IMR-90 (cell line): ENCODE measurements around the gene TMPRSS7. TPM values are rescaled to one million over a fixed set of nuclear protein-coding genes. Genes with fewer than 3 reads are reported as not detected.

Experiments used
- ATAC-seq: fragments of 200-7000 bp; cut with Tn5 transposase; 2 replicates; pipeline ENCODE4 v1.9.1; 2020; ENCODE audit warnings: low read depth, mild to moderate bottlenecking, moderate library complexity
- BruUV-seq: library from RNA; stranded (reverse); fragments of 400-500 nt; replicated peaks from 2 replicates; lab custom pipeline; 2021; lab: Mats Ljungman, UMichigan
- CTCF ChIA-PET: fragments of 300-600 bp; formaldehyde crosslinking; extraction: SDS; loops from one replicate; lab custom pipeline; 2021; ENCODE audit warnings: antibody characterized with exemption; lab: Yijun Ruan, JAX
- POLR2A ChIA-PET: fragments of 300-600 bp; sonication (Branson Sonifier 250); formaldehyde crosslinking; loops from one replicate; lab custom pipeline; 2022; ENCODE audit warnings: antibody characterized with exemption; ENCODE audit not compliant: unreplicated experiment; lab: Charles Lee
- DNase-seq: peaks from one replicate; pipeline ENCODE4 v3.0.0; 2013
- H2AFZ ChIP-seq: replicated peaks from 2 replicates; pipeline ENCODE3; 2013; ENCODE audit warnings: low read length, mild to moderate bottlenecking; ENCODE audit not compliant: poor library complexity
- H2AK5ac ChIP-seq: 2 replicates; pipeline ENCODE4 v1.6.1; 2013; ENCODE audit warnings: low read depth, low read length, inconsistent platforms
- H2AK9ac ChIP-seq: replicated peaks from 2 replicates; pipeline ENCODE3; 2013; ENCODE audit warnings: mild to moderate bottlenecking, low read depth, low read length, moderate library complexity; ENCODE audit not compliant: poor library complexity
- H2BK120ac ChIP-seq: 2 replicates; pipeline ENCODE4 v1.6.1; 2013; ENCODE audit warnings: low read depth, low read length, inconsistent platforms
- H2BK15ac ChIP-seq: 3 replicates; pipeline ENCODE4 v1.6.1; 2013; ENCODE audit warnings: low read depth, low read length, inconsistent platforms
- H2BK20ac ChIP-seq: 2 replicates; pipeline ENCODE4 v1.6.1; 2013; ENCODE audit warnings: low read depth, mild to moderate bottlenecking, inconsistent platforms, low read length, moderate library complexity
- H2BK5ac ChIP-seq: 2 replicates; pipeline ENCODE4 v1.6.1; 2013; ENCODE audit warnings: mild to moderate bottlenecking, low read depth, low read length, inconsistent platforms; ENCODE audit not compliant: poor library complexity, severe bottlenecking
- H3K14ac ChIP-seq: replicated peaks from 2 replicates; pipeline ENCODE4 v1.6.1; 2013; ENCODE audit warnings: low read depth, low read length, inconsistent platforms
- H3K18ac ChIP-seq: 2 replicates; pipeline ENCODE4 v1.6.1; 2013; ENCODE audit warnings: low read depth, low read length, control low read depth
- H3K23ac ChIP-seq: 2 replicates; pipeline ENCODE4 v1.6.1; 2013; ENCODE audit warnings: low read depth, low read length, inconsistent platforms
- H3K27ac ChIP-seq: 2 replicates; pipeline ENCODE4 v1.5.1; 2013; ENCODE audit warnings: mild to moderate bottlenecking, control low read depth, low read length; ENCODE audit not compliant: insufficient read depth
- H3K27me3 ChIP-seq: 2 replicates; pipeline ENCODE4 v1.6.1; 2013; ENCODE audit warnings: low read length; ENCODE audit not compliant: control insufficient read depth, insufficient read depth
- H3K36me3 ChIP-seq: 2 replicates; pipeline ENCODE4 v1.6.1; 2013; ENCODE audit warnings: low read length, mixed read lengths; ENCODE audit not compliant: control insufficient read depth, insufficient read depth
- H3K4ac ChIP-seq: 2 replicates; pipeline ENCODE4 v1.6.1; 2013; ENCODE audit warnings: low read depth, low read length, inconsistent platforms
- H3K4me1 ChIP-seq: 2 replicates; pipeline ENCODE4 v1.6.1; 2013; ENCODE audit warnings: low read length, mixed read lengths; ENCODE audit not compliant: control insufficient read depth, insufficient read depth
- H3K4me2 ChIP-seq: 2 replicates; pipeline ENCODE4 v1.6.1; 2013; ENCODE audit warnings: low read depth, mild to moderate bottlenecking, control low read depth, low read length, moderate library complexity
- H3K4me3 ChIP-seq: 2 replicates; pipeline ENCODE4 v1.5.1; 2013; ENCODE audit warnings: low read depth, mild to moderate bottlenecking, control low read depth, low read length, moderate library complexity; ENCODE audit not compliant: insufficient read depth
- H3K56ac ChIP-seq: 2 replicates; pipeline ENCODE4 v1.6.1; 2013; ENCODE audit warnings: low read length, inconsistent platforms; ENCODE audit not compliant: insufficient read depth; ENCODE audit errors: extremely low read depth
- H3K79me1 ChIP-seq, 2 experiments: 2 replicates each; pipeline ENCODE4 v1.6.1; 2013; ENCODE audit warnings: low read length in 2 of 2, inconsistent platforms in 1 of 2, low read depth in 1 of 2
- H3K9ac ChIP-seq: 2 replicates; pipeline ENCODE4 v1.6.1; 2013; ENCODE audit warnings: low read depth, low read length, control low read depth
- H3K9me1 ChIP-seq: 2 replicates; pipeline ENCODE4 v1.6.1; 2013; ENCODE audit warnings: low read length, inconsistent platforms; ENCODE audit not compliant: insufficient read depth
- H3K9me3 ChIP-seq: 2 replicates; pipeline ENCODE4 v1.6.1; 2013; ENCODE audit warnings: low read length; ENCODE audit not compliant: control insufficient read depth, insufficient read depth
- H4K20me1 ChIP-seq: 2 replicates; pipeline ENCODE4 v1.6.1; 2013; ENCODE audit warnings: low read length, inconsistent platforms; ENCODE audit not compliant: insufficient read depth
- H4K5ac ChIP-seq: 2 replicates; pipeline ENCODE4 v1.6.1; 2013; ENCODE audit warnings: mild to moderate bottlenecking, low read depth, low read length, control low read depth
- H4K8ac ChIP-seq, 2 experiments: 2 replicates each; pipeline ENCODE4 v1.6.1; 2013; ENCODE audit warnings: low read depth in 2 of 2, low read length in 2 of 2, control low read depth in 1 of 2, inconsistent platforms in 1 of 2
- H4K91ac ChIP-seq: 2 replicates; pipeline ENCODE4 v1.6.1; 2013; ENCODE audit warnings: low read depth, low read length, inconsistent platforms; ENCODE audit not compliant: insufficient read depth
- CEBPB ChIP-seq: IDR thresholded peaks from 2 replicates; pipeline ENCODE4 v1.6.1; 2012; ENCODE audit warnings: low read depth, low read length, improper control_type of control experiment
- MAZ ChIP-seq: IDR thresholded peaks from 2 replicates; pipeline ENCODE4 v1.6.1; 2012; ENCODE audit warnings: low read depth, mild to moderate bottlenecking, low read length, improper control_type of control experiment, moderate library complexity, borderline replicate concordance
- RFX5 ChIP-seq: IDR thresholded peaks from 2 replicates; pipeline ENCODE4 v1.8.0; 2012; ENCODE audit warnings: low read depth, mild to moderate bottlenecking, low read length, moderate library complexity
- dilution Hi-C: fragments of 300-500 bp; cut with HindIII; formaldehyde crosslinking; loops from one replicate; pipeline ENCODE4 v1.14.3; 2018; ENCODE audit warnings: low sequenced_read_pairs; ENCODE audit not compliant: unreplicated experiment
- in situ Hi-C: fragments of 300-500 bp; cut with MboI; formaldehyde crosslinking; loops from 3 replicates; pipeline ENCODE4 v1.14.3; 2019; ENCODE audit warnings: low sequenced_read_pairs, inconsistent platforms, mixed read lengths
- intact Hi-C: fragments of 100-400 bp; cut with micrococcal nuclease; formaldehyde crosslinking; loops from 2 replicates; pipeline ENCODE4 v1.10.0; 2022
- polyA plus RNA-seq, 3 experiments: library from polyadenylated mRNA; depleted of rRNA; stranded (reverse); fragments of >200 nt; gene quantifications; 2 replicates each; pipeline ENCODE4 v1.2.3, GENCODE V29; 2012; ENCODE audit warnings: low replicate concordance in 1 of 3
- total RNA-seq: library from RNA; depleted of rRNA; stranded (reverse); fragments of >200 nt; gene quantifications from 2 replicates; pipeline ENCODE4 v1.2.3, GENCODE V29; 2012
- TF ChIP-seq, protein P1 (sequence below): conservative IDR thresholded peaks from 2 replicates; pipeline ENCODE4 v1.5.1; 2012; ENCODE audit warnings: mild to moderate bottlenecking, low read depth, low read length, improper control_type of control experiment

TMPRSS7 gene
- total and polyA plus RNA-seq, 2 of the 4 experiments (the other 2 are of a cell fraction): 0.07 TPM; not detected in 1

DNA sequence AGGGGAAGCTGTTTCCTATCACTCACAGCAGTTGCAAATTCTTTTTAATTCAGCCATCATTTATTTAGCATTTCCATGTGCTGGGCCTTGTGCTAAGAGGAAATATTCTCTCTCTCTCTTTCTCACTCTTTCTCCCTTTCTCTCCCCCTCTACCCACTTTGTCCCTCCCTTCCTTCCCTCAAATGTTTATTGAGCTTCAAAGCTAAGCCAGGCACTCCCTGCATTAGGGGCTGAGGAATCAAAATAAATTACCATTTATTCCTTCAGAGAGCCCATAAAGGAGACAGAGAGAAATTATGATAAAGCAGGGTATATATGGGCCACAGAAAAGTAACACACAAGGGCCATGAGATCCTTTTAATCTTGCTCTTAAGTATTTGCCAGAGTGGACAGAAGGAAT lies 6.8 kb downstream of the TMPRSS7 start:
- in situ Hi-C loops (no loop called here), intact Hi-C loops (loop anchor here (5.0 kb wide), 1 partner anchor 324 kb away; no protein-coding TSS in a partner anchor), dilution Hi-C loops (no loop called here)
- no peak overlapping the region for H2AFZ ChIP-seq
- POLR2A ChIA-PET: no interaction called here
- CTCF ChIA-PET: interaction anchor here (1.2 kb wide), 1 partner anchor 326 kb away, joined by 3 read pairs; no protein-coding TSS in a partner anchor
- no peak overlapping the region for H3K23ac ChIP-seq
- no peak overlapping the region for H2AK5ac ChIP-seq
- H3K79me1 ChIP-seq: no peaks in the 10 kb centered on the region
- no peak overlapping the region for H2BK120ac ChIP-seq
- H3K9me1 ChIP-seq: no peaks in the 10 kb centered on the region
- H3K9ac ChIP-seq: no peak overlapping the region
- no peak overlapping the region for H3K4me3 ChIP-seq
- no peak overlapping the region for H4K8ac ChIP-seq
- H4K91ac ChIP-seq: no peak overlapping the region
- H4K5ac ChIP-seq: no peak overlapping the region
- TF ChIP-seq CEBPB: no peak
- TF ChIP-seq, protein P1, sequence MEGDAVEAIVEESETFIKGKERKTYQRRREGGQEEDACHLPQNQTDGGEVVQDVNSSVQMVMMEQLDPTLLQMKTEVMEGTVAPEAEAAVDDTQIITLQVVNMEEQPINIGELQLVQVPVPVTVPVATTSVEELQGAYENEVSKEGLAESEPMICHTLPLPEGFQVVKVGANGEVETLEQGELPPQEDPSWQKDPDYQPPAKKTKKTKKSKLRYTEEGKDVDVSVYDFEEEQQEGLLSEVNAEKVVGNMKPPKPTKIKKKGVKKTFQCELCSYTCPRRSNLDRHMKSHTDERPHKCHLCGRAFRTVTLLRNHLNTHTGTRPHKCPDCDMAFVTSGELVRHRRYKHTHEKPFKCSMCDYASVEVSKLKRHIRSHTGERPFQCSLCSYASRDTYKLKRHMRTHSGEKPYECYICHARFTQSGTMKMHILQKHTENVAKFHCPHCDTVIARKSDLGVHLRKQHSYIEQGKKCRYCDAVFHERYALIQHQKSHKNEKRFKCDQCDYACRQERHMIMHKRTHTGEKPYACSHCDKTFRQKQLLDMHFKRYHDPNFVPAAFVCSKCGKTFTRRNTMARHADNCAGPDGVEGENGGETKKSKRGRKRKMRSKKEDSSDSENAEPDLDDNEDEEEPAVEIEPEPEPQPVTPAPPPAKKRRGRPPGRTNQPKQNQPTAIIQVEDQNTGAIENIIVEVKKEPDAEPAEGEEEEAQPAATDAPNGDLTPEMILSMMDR: no peak
- no peak for TF ChIP-seq RFX5
- TF ChIP-seq MAZ: no peak
- no peak overlapping the region for H3K18ac ChIP-seq
- H2BK5ac ChIP-seq: no peak overlapping the region
- peaks cover 1% of the 10 kb centered on the region; the same call in 1 of the 2 replicates for H3K4me1 ChIP-seq
- no peak for ATAC-seq
- H2BK15ac ChIP-seq: no peak overlapping the region
- no peak overlapping the region for H2AK9ac ChIP-seq
- H3K4ac ChIP-seq: no peak overlapping the region
- H3K27me3 ChIP-seq: no peaks in the 10 kb centered on the region
- H3K9me3 ChIP-seq: no peaks in the 10 kb centered on the region
- BruUV-seq: no TSS peak
- no peak overlapping the region for H3K27ac ChIP-seq
- no peaks in the 10 kb centered on the region for H3K36me3 ChIP-seq
- H3K14ac ChIP-seq: no peak overlapping the region
- no peak for DNase-seq
- no peak overlapping the region for H2BK20ac ChIP-seq
- H3K4me2 ChIP-seq: no peak overlapping the region
- no peaks in the 10 kb centered on the region for H4K20me1 ChIP-seq
- H3K56ac ChIP-seq: no peak overlapping the region
